IPS DF 4.7 (cell line): Measurements from ENCODE around the gene ERICH4.

Source experiments
- DNase-seq: peaks from one replicate; pipeline ENCODE4 v3.0.0-alpha.2; 2013; ENCODE audit warnings: low spot score; ENCODE audit errors: extremely low read depth

ERICH4 gene

GRCh38 chr19:41413947-41414346 is 29.0 kb upstream of the ERICH4 start:
- DNase-seq = no peak

DNA sequence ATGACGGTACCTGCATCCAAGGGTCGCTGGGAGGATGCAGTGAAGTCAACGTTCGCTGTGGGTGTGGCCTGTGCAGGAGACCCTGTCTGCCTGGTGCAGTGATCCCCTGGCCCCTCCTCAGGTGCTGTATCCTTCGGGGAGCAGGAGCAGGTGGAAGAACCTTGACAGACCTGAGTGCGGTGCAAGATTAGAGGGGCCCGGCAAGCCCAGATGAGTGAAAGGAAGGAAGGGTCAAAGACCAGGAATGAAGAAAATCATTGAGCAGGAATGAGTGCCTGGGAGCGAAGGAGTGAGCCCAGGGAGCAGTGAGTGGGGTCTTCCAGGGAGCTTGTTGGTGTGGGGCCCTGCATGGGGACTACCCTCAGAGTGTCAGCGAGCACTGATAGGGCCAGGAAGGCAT is 28.5 kb upstream of the ERICH4 start:
- DNase-seq = no peak

DNA sequence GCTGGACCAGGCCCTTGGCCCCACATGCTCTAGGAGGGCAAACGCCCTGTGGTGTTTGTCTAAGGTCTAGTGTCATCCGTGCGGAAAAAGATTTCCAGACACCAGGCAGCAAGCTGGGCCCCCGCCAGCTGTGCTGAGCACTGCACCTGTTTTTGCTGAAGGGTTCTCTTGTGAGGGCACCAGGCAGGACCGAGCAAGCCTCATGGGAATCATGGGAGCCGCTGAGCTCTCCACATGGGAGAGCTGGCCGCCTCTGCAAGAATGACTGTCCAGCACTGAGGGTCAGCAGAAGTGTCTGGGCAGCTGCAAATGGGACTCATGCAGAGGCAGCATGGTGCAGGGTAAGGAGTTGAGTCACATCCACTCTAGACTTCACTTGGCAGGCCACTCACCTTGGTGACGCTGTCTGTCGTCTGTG is 27.8 kb upstream of the ERICH4 start:
- DNase-seq = no peak

- DNase-seq = no peak
These were observed 26.7 kb upstream of the ERICH4 start for GRCh38 chr19:41416194-41416674.

DNA sequence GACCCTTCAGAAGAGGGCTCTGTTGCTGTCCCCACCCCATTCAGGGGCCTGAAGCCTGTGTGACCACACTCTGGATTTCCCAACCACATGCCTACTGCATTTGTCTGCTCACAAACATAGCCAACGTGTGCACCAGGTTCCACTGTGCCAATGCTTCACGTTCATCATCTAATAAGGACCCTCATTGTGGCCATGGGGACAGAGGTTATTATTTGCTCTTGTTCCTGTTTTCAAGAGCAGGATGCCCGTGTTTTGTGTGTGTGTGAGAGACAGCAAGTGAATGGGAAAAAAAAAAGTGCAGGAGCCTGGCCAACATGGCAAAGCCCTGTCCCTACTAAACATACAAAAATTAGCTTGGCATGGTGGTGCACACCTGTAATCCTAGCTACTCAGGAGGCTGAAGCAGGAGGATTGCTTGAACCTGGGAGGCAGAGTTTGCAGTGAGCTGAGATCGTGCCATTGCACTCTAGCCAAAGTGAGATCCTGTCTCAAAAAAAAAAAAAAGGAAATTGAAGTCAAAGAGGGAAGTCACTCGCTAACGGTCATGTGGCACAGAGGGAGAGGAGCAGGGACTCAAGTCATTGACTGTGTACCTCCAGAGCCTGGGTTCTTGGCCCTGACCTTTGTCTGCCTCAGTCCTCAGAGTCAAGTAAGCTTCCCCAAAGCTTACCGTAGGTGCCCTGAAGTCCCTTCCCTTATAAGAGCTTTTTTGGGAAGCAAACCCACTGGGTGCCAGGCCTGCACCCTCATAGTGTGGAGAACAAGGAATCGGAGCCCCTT is 22.7 kb upstream of the ERICH4 start:
- DNase-seq = no peak

- DNase-seq = no peak
These were observed 21.6 kb upstream of the ERICH4 start for GRCh38 chr19:41421314-41421713.

- no peak for DNase-seq
These were observed 21.0 kb upstream of the ERICH4 start for GRCh38 chr19:41421973-41422372.

DNA sequence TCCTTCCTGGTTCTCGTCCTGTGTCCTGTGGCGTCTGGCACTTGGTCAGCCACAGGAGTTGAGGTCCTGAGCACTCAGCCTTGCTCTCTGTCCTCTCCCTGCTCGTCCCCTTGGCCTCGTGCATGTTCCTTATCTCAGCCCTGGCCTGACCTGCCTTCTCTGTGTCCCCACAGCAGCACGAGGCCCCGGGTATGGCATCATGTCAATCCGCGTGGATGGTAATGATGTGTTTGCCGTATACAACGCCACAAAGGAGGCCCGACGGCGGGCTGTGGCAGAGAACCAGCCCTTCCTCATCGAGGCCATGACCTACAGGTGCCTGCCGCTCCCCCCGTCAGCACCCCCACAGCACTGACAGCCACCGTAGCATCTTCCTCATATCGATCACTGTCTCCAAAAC is 20.5 kb upstream of the ERICH4 start:
- DNase-seq = no peak

- DNase-seq = no peak
These were observed 20.0 kb upstream of the ERICH4 start for GRCh38 chr19:41422955-41423354.

GRCh38 chr19:41424335-41425173 is 18.4 kb upstream of the ERICH4 start:
- no peak for DNase-seq

DNA sequence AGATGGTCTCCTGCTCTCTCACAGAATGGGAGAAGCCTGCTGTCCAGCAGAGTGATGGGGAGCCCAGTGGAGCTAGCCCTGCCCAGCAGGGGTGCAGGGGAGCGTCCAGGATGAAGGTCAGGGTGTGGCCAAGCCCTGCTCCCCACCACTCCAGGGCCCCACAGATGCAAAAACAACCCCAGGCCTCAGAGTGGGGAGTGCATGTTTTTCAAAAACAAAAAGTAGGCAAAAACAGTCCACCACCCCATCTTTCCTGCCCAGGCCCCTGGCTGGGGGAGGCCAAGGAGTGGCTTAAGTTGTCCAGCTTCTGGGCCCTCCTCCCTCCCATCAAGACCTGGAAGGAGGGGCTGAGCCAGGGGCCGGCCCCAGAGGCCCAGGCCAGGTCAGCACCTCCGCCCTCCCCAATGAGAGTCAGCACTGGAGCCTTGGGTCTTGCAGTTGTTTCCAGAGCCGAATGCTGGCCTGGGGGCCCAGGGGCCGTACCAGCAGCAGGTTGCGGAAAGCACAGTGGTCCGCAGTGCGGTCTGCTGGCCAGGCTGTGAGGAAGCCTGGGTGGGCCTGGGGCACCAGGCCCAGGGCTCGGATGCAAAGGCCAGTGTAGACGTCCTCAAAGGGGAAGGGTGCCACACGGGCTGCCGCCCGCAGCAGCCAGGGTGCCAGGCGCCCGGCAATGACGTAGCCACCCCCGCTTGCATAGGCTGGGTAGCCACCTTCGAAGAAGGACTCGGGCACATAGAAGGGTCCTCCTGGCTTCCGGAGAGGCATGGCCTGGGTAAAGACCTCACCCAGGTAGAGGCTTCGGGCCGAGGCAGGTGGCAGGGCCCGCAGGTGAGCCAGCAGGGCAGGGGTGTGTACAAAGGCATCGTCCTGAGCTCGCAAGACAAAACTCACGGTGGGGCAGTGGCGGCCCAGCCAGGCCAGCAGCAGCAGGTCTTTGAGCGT is 17.5 kb upstream of the ERICH4 start:
- no peak for DNase-seq

- DNase-seq = no peak
These were observed 16.7 kb upstream of the ERICH4 start for GRCh38 chr19:41426116-41426841.

DNA sequence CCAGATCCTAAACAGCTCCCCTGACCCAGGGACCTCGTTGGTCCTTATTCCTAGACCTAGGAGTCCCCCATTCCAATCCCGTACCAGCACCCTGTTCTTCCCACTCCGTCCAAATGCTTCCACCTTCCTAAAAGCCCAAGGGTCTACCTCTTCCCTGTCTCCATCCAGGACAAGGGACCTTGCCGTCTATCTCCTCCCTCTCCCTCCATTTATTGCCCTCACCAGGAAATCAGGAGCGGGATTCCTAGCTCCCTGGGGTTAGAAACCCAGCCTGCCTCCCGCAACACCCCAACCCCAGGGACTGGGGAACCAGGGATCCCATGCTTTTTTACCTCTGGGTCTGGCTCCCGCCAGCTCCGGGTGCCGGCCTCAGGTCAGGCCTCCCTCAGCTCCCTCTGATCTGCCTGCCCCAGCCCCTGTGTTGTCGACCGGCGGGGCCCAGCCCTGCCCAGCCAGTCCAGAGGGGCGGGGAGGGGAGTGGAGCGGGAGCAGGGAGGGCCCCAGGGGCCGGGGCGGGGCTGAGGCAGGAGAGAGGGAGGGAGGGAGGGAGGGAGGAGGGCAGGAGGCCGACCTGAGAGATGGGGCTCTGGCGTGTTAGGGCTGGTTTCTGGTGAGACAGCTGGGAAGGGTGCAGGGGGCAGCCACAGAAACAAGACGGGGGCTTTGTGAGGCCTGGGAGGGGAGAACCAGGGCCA is 15.9 kb upstream of the ERICH4 start, which contains the start of gene B3GNT8:
TSS of gene B3GNT8 (minus strand) at position 423 of the 695 bp plus-strand sequence. CDS start 596 bp downstream, outside the sequence.
- no peak for DNase-seq

GRCh38 chr19:41427647-41428480 is 15.1 kb upstream of the ERICH4 start:
- DNase-seq = no peak

GRCh38 chr19:41428481-41428859 is 14.5 kb upstream of the ERICH4 start:
- no peak for DNase-seq

GRCh38 chr19:41430922-41431321 is 12.0 kb upstream of the ERICH4 start:
- DNase-seq = no peak

DNA sequence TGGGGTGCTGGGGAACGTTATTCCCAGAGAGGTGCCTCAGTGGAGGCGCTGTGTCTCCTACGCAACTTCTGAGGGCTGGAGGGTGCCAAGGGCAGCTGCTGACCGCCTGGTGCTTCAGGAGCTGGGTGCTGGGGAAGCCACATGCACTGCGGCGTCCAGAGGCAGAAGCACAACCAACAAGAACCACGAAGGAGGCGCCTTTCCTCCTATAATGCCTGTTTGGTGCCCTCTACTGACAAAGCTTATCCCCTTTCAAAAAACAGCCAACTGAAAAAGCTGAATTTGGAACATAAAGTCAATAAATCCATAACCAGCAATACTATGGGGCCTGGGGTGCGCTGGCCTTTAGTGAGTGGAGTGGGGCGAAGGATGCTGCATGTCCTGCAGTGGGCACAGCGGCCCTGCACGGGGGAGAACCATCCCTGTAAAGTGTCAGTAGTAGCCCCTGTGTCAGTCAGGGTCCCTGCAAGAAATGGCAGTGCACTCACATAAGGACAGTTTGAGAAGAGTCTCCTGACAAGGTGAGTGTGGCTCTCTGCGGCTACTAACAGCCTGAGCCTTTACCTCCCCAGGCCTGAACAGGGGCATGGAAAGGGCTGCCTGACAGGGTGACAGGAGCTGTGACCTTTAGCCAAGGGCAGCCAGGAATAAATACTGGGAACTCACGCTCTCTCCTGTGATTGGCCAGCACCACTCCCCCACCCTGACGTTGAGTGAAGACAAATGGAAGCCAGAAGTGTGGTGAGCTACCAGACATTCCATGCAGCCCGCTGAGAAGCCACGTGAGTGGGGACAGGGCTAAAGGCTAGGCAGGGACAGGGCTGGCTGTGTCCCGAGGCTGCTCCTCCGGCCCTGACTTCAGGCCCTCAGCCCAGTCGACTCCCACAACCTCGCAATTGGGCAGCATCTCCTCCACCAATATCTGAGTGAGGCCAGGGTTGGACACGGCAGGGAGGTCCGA is 11.2 kb upstream of the ERICH4 start:
- DNase-seq = no peak

GRCh38 chr19:41433171-41433570 is 9.8 kb upstream of the ERICH4 start:
- no peak for DNase-seq
